ENCODE measurements around the gene MBP. TPM values are rescaled to one million over a fixed set of nuclear protein-coding genes. Genes with fewer than 3 reads are reported as not detected.

Gene MBP
- total RNA-seq, 4 donors from 2014 or later = 40.9 to 67.7 (median 51.8) TPM

GRCh38 chr18:77114415-77115191 is 18.0 kb downstream of the MBP start:
- H3K27me3 ChIP-seq = no peaks in the 10 kb centered on the region
- no peaks in the 10 kb centered on the region for H3K9me3 ChIP-seq
- H3K4me3 ChIP-seq = peak overlapping the region in 2 of 4 donors; percentile 20 to 25
- DNase-seq = peak; percentile 31 to 93 (median 92)
- TF ChIP-seq POLR2A (IDR thresholded peaks at IDR 0.05) = peak in 1 of 2 donors; percentile 44
- no peak for TF ChIP-seq CTCF (IDR thresholded peaks at IDR 0.05)
- peaks cover 0 to 2% (median 0%) of the 10 kb centered on the region in 3 donors for H3K36me3 ChIP-seq
- peak overlapping the region; percentile 59 to 95 (median 84) for H3K27ac ChIP-seq
- peaks cover 0 to 35% (median 2%) of the 10 kb centered on the region in 4 donors for H3K4me1 ChIP-seq

- TF ChIP-seq CTCF (IDR thresholded peaks at IDR 0.05) = no peak
- no peak for TF ChIP-seq POLR2A (IDR thresholded peaks at IDR 0.05)
- H3K36me3 ChIP-seq = no peaks in the 10 kb centered on the region
- peak overlapping the region; percentile 59 to 95 (median 84) for H3K27ac ChIP-seq
- peak overlapping the region in 1 of 4 donors; percentile 9 for H3K4me3 ChIP-seq
- H3K4me1 ChIP-seq = peaks cover 0 to 35% (median 3%) of the 10 kb centered on the region in 4 donors
- no peaks in the 10 kb centered on the region for H3K9me3 ChIP-seq
- no peaks in the 10 kb centered on the region for H3K27me3 ChIP-seq
- no peak for DNase-seq
Measured at GRCh38 chr18:77114152-77114414, 18.5 kb downstream of the MBP start.

DNA sequence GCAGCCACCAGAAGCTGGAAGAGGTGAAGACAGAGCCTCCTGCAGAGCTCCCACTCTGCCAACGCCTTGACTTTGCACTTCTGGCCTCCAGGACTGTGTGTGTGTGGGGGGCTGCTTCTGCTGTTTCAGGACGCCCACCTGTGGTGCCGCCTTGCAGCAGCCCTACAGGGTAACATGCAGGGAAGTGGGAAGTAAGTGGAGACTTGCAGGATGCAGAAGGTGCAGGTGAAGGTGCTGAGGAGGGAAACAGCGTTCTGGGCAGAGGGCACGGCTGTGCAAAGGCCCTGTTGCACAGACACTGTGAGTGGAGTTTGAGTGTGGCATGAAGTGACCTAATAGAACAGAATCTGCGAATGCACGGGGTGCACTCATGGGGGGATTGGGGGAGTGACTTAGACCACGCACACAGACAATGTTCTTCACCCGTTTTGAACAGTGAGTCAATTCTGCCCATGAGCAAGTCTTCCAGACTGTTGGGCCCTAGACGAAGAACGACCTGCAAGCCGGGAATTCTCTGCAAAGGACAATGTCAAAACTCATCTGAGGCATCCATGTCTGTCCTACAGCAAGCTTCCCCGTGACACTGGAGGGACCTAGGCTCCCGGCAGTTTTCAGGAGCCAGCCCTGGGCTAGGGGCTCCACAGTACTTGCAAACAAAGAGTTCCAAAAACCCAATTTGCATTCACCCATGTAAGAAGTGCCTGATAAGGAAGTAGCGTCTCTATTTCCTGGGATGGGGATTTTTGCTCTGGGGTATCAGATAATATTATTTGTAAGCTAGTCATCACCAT is 19.0 kb downstream of the MBP start:
- DNase-seq = peak in 2 of 3 donors; percentile 11 to 44
- Histone ChIP-seq H3K4me1 (peaks cover 0 to 35% (median 6%) of the 10 kb centered on the region in 4 donors), H3K27me3 (no peaks in the 10 kb centered on the region), H3K4me3 (no peak overlapping the region), H3K9me3 (no peaks in the 10 kb centered on the region), H3K27ac (peak overlapping the region; percentile 59 to 95 (median 84)), H3K36me3 (no peaks in the 10 kb centered on the region)
- TF ChIP-seq CTCF (IDR thresholded peaks at IDR 0.05) (no peak), POLR2A (IDR thresholded peaks at IDR 0.05) (no peak)

DNA sequence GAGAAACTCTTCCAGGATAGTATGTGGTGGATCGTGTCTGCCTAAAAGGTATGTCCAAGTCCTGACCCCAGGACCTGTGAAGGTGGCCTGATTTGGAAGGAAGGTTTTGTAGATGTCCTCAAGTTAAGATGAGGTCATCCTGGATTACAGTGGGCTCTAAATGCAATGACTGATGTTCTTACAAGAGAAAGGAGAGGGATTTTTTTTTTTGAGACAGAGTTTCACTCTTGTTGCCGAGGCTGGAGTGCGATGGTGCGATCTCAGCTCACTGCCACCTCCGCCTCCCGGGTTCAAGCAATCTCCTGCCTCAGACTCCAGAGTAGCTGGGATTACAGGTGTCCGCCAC is 19.9 kb downstream of the MBP start:
- DNase-seq = no peak
- no peaks in the 10 kb centered on the region for H3K36me3 ChIP-seq
- H3K27ac ChIP-seq = peak overlapping the region in 2 of 4 donors; percentile 59 to 95
- TF ChIP-seq CTCF (IDR thresholded peaks at IDR 0.05) = no peak
- no peak for TF ChIP-seq POLR2A (IDR thresholded peaks at IDR 0.05)
- no peak overlapping the region for H3K4me3 ChIP-seq
- H3K9me3 ChIP-seq = no peaks in the 10 kb centered on the region
- H3K27me3 ChIP-seq = no peaks in the 10 kb centered on the region
- H3K4me1 ChIP-seq = peaks cover 0 to 38% (median 8%) of the 10 kb centered on the region in 4 donors

GRCh38 chr18:77111951-77112746 is 20.4 kb downstream of the MBP start:
- peaks cover 0 to 44% (median 10%) of the 10 kb centered on the region in 4 donors for H3K4me1 ChIP-seq
- TF ChIP-seq POLR2A (IDR thresholded peaks at IDR 0.05) = no peak
- no peak for TF ChIP-seq CTCF (IDR thresholded peaks at IDR 0.05)
- H3K27me3 ChIP-seq = no peaks in the 10 kb centered on the region
- H3K4me3 ChIP-seq = no peak overlapping the region
- H3K36me3 ChIP-seq = no peaks in the 10 kb centered on the region
- H3K27ac ChIP-seq = peak overlapping the region in 1 of 4 donors; percentile 95
- no peak for DNase-seq
- H3K9me3 ChIP-seq = no peaks in the 10 kb centered on the region
